AG04449 (cell line): ENCODE data around the gene ARL2.

ENCODE experiments used
- CTCF ChIA-PET: fragments of 350-600 bp; formaldehyde crosslinking; extraction: SDS; loops from one replicate; lab custom pipeline; 2021; ENCODE audit warnings: antibody characterized with exemption; lab: Yijun Ruan, JAX
- POLR2A ChIA-PET: fragments of 400-600, 350-600 bp; formaldehyde crosslinking; extraction: SDS; loops from one replicate; lab custom pipeline; 2020; ENCODE audit warnings: antibody characterized with exemption, inconsistent platforms; lab: Yijun Ruan, JAX
- DNase-seq: peaks from one replicate; pipeline ENCODE4 v3.0.0-alpha.2; 2010; ENCODE audit warnings: low read depth, low spot score
- H3K4me3 ChIP-seq: 2 replicates; pipeline ENCODE4 v1.5.1; 2011; ENCODE audit warnings: low read depth, mild to moderate bottlenecking, control low read depth, low read length
- TF ChIP-seq, protein P1 (sequence below): IDR thresholded peaks from one replicate; pipeline ENCODE4 v1.5.1; 2011; ENCODE audit warnings: mild to moderate bottlenecking, moderate library complexity, low read length, control low read depth, inconsistent platforms; ENCODE audit not compliant: insufficient read depth; ENCODE audit errors: missing control alignments

ARL2 gene

DNA sequence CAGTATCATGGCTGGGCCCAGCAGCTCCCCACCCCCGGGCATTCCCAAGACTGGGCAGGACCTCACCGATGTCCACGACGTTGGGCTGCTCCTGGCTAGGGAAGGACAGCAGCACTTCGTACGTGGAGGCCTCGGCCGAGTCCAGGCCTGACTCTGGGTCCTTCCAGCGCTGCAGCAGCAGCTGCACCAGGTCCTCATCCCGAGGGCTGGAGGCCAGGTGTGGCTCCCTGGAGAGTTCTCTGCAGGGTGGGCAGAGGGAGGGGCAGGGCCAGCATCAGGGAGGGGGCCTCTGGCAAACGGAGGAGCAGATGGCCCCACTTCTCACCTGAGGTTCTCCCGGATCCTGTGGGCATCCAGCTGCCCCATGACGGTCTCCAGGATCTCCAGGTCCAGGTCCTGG, 44.1 kb downstream of the ARL2 start:
- CTCF ChIA-PET = interaction anchor here (0.8 to 1.5 kb wide), 2 partner anchors 9 to 16 kb away, joined by 3 to 4 read pairs; no protein-coding TSS in a partner anchor

DNA sequence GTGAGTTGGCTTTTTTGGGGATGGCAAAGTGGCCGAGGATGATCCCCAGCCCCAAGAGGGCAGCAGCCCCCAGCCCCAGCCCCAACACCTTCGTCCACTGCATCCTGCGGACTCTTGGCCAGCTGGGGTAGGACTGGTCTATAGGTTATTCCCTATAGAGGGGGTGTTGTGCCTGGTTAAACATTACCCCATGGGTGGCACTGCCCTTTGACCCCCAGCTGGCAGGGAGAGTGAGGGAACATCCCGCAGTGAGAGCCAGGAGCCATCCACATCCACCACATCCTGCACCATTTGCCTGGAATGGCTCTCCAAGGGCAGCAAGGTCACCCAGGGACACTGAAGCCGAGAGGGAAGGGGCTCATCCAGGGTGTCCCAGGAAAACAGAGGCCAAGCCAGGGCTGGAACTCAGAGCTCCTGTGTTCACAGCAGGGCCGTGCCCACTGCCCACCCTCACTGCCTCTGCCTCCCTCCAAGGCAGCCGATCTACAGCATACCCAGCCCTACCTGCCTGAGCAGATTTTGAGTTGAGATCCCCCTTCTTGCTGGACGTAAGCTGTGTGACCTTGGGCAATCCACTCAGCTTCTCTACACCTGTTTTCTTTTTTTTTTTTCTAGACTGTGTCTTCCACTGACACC, 44.6 kb downstream of the ARL2 start, which contains the start of gene NAALADL1:
TSS of gene NAALADL1 (minus strand) at position 135 of the 636 bp plus-strand sequence. CDS start at position 103, 32 bp downstream.
- TF ChIP-seq, protein P1, sequence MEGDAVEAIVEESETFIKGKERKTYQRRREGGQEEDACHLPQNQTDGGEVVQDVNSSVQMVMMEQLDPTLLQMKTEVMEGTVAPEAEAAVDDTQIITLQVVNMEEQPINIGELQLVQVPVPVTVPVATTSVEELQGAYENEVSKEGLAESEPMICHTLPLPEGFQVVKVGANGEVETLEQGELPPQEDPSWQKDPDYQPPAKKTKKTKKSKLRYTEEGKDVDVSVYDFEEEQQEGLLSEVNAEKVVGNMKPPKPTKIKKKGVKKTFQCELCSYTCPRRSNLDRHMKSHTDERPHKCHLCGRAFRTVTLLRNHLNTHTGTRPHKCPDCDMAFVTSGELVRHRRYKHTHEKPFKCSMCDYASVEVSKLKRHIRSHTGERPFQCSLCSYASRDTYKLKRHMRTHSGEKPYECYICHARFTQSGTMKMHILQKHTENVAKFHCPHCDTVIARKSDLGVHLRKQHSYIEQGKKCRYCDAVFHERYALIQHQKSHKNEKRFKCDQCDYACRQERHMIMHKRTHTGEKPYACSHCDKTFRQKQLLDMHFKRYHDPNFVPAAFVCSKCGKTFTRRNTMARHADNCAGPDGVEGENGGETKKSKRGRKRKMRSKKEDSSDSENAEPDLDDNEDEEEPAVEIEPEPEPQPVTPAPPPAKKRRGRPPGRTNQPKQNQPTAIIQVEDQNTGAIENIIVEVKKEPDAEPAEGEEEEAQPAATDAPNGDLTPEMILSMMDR = no peak
- DNase-seq = no peak
- no peak within 1 kb of the TSS for H3K4me3 ChIP-seq
- ChIA-PET CTCF (interaction anchor here (0.8 to 1.5 kb wide), 4 partner anchors 10 to 30 kb away, joined by 3 to 4 read pairs (median 4); no protein-coding TSS in a partner anchor), POLR2A (interaction anchor here (0.6 kb wide), 1 partner anchor 37 kb away, joined by 3 read pairs; no protein-coding TSS in a partner anchor)

More for the DNA sequence above, 44.1 kb downstream of the ARL2 start:
- H3K4me3 ChIP-seq = no peak overlapping the region
- POLR2A ChIA-PET = no interaction called here
- TF ChIP-seq, protein P1 = no peak
- no peak for DNase-seq

DNA sequence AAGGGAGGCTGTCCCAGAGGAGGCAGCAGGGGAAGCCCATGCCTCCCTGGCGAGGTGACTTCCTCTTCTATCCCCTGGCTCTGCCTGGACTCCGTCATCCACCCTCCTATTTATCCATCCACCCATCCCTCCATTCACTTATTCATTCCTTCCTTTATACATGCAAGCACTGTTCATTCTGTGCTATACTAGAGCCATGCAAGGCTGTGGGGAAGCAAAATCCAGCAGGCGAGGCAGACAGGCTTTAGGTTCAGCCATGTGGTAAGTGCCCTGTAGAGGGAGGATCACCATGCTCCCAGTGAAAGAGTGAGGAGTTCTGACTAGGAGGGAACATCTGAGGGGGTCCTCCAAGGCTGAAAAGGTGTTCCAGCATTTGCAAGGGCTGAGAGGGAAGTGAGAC, 45.6 kb downstream of the ARL2 start:
- TF ChIP-seq, protein P1 = no peak
- no peak for DNase-seq
- ChIA-PET POLR2A (no interaction called here), CTCF (interaction anchor here (0.9 to 1.4 kb wide), 2 partner anchors 10 to 31 kb away, joined by 3 to 4 read pairs; no protein-coding TSS in a partner anchor)
- no peak overlapping the region for H3K4me3 ChIP-seq

DNA sequence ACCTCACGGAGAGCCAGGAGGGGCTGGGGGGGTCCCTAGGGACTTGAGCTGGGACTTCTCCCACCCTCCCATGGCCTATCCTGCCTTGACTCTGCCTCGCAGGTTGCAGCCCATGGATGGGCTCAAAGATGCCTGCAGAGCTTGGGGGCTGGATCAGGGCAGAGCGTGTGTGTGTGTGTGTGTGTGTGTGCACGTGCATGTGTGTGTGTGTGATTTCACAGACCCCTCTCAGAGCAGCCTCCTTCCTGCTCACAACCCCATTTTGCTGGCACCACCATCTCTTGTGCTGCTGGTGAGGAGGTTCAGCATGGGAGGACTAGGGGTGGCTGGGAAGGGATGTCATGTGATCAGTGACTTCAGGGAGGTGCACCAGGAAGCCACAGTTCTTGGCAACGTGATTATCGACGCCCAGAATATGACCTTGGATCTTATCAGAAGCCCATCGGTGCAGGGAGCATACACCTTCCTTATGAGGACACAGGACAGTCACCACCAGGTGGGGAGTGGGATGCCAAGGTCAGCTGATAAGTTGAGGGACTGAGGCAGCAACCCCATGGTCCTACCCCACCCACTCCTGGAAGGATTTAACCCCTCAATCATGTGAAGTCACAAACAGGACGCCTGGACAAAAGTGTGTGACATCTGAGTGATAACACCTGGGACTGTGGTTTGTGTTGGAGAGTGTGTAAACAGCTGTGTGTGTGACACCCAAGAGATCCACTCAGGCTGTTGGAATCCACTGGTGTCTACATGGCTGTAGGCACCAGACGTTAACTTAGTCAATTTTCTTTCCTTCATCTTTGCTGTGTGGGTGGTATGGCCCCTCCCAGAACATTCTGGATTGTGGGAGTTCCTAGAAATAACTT, 46.2 kb downstream of the ARL2 start:
- no peak overlapping the region for H3K4me3 ChIP-seq
- POLR2A ChIA-PET = no interaction called here
- CTCF ChIA-PET = no interaction called here
- TF ChIP-seq, protein P1 = no peak
- no peak for DNase-seq

DNA sequence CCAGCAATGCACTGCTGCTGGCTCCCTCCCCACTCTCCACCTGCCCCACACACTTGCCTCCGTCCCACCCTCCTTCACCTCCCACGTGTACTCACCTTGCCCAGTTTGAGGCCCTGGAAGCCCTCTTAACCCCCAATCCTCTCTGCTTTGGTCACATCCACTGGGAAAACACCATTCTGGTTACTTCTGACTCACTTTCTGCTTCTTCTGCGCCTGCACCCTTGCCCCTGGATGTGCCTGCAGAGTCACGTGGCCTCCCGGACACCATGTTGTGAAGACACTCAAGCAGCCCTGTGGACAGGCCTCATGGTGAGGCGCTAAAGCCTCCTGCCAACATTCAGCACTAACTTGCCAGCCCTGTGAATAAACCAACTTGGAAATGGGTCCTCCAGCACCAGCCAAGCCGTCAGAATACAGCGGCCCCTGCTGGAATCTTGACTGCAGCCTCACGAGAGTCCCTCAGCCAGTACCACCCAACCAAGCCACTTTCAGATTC, 47.0 kb downstream of the ARL2 start:
- no peak for DNase-seq
- TF ChIP-seq, protein P1 = no peak
- ChIA-PET POLR2A (no interaction called here), CTCF (no interaction called here)
- no peak overlapping the region for H3K4me3 ChIP-seq
